GM12801 (cell line): Measurements from ENCODE around the gene KLKB1.

ENCODE experiments used
- TF ChIP-seq, protein P1 (sequence below): IDR thresholded peaks from one replicate; pipeline ENCODE4 v1.5.1; 2011; ENCODE audit warnings: control low read depth; ENCODE audit not compliant: insufficient read length; ENCODE audit errors: extremely low read depth

The KLKB1 gene

GRCh38 chr4:186243331-186243730 lies 16.0 kb downstream of the KLKB1 start:
- TF ChIP-seq, protein P1, sequence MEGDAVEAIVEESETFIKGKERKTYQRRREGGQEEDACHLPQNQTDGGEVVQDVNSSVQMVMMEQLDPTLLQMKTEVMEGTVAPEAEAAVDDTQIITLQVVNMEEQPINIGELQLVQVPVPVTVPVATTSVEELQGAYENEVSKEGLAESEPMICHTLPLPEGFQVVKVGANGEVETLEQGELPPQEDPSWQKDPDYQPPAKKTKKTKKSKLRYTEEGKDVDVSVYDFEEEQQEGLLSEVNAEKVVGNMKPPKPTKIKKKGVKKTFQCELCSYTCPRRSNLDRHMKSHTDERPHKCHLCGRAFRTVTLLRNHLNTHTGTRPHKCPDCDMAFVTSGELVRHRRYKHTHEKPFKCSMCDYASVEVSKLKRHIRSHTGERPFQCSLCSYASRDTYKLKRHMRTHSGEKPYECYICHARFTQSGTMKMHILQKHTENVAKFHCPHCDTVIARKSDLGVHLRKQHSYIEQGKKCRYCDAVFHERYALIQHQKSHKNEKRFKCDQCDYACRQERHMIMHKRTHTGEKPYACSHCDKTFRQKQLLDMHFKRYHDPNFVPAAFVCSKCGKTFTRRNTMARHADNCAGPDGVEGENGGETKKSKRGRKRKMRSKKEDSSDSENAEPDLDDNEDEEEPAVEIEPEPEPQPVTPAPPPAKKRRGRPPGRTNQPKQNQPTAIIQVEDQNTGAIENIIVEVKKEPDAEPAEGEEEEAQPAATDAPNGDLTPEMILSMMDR: no peak

DNA sequence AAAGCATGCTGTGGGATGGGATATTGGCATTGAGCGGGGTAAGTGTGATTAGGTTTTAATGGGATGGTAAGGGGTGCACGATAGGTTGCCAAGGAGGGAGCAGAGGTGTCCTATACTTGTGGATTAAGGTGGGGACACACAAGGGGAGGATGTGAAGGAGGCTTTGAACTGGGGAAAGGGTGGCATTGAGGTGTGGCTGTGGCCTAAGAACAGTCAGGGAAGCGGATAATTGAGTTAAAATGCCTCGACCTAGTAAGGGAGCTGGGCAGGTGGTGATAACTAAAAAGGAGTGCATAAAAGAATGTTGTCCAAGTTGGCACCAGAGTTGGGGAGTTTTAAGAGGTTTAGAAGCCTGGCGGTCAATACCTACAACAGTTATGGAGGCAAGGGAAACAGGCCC lies 17.5 kb downstream of the KLKB1 start:
- TF ChIP-seq, protein P1: no peak

DNA sequence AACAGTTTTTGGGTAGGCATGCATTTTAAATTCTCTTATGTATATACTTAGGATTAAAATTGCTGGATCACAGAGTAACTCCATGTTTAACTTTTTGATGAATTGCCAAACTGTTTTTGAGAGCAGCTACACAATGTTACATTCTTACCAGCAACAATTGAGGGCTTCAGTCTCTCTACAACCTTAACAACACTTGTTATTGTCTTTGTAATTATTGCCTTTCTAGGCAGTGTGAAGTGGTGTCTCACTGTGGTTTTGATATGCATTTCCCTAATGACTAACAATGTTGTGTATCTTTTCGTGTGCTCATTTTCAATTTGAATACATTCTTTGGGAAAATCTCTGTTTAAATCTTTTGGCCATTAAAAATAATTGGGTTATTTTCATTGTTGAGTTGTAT lies 21.3 kb downstream of the KLKB1 start:
- TF ChIP-seq, protein P1: no peak

DNA sequence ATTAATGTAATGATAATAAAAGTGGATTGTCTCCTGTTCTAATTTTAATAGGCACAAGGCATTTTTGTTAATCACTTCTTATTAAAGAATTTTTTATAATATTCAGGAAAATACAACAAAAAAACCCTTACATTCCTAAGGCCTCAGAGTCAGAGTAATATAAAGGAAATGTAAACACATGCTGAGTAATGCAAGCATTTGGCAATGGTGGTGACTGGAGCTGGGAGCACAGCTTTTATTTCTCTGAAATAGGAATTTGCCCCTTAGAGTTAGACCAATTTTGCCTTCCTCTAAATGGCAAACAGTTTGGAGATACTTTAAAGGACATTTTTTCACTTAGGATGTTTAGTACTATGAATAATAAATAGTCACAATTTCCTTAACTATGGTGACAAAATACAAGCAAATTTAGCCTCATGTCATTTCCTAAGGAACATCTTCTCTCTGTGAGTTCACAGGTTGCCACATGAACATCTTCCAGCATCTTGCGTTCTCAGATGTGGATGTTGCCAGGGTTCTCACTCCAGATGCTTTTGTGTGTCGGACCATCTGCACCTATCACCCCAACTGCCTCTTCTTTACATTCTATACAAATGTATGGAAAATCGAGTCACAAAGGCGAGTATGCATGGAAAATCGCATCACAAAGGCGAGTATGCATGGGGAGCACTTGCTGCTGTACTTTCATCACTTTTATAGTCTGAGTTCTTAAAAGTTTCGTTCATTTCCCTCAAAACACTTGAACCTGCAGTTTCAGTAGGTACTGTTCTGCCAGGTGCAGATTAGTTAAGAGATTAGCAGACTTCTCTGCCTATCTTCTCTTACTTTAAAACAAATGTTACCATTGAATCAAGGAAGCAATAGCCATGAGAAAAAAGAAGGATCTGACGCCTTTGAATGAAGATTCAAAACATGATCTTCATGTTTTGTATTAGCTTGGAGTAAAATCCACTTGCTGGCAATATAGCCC lies 22.8 kb downstream of the KLKB1 start:
- TF ChIP-seq, protein P1: no peak

DNA sequence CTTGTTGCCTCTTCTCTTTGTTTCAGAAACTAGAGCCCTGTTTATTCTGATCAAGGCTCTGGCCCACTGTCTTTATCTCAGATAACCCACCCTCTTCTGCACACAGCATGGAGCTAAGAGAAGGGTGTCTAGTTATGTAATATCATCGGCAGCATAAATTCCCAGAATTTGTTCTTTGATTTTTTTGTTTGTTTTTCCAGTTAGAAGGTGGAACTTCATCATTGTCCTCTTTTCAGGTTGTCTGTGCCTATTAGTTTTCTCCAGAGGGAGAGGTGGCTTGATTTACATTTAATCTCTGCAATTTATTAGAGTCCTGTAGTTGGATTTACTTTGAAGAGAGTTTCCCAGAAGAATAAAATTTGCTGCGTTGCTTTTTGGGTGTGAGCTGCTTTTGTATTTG lies 23.5 kb downstream of the KLKB1 start:
- TF ChIP-seq, protein P1: no peak

GRCh38 chr4:186255122-186255521 lies 27.8 kb downstream of the KLKB1 start:
- TF ChIP-seq, protein P1: no peak

DNA sequence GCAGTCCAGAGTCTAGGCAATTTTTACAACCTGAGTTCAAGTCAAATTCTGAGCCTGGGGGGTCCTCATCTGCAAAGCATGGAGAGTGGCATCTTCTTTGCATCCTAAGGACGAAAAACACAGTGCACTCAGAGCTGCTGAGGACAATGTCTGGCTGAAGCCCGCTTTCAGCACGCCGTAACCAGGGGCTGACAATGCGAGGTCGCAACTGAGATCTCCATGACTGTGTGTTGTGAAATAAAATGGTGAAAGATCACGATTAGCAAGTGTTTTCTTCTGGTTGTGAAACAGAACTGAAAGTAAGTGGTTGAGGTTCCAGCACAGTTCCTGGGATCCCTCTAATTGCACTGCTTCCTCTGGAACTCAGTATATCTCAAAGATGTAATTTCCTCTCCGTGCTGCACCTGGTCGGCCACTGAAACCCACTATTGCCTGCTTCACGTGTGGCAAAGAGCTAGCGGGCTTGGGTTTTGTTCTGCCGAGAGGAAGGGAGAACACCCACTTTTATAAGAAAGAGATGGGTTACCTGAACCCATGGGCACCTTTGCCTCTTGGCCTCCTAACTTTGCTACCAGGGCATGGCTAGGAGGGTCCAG lies 31.0 kb downstream of the KLKB1 start:
- TF ChIP-seq, protein P1: no peak
